Measurements from ENCODE around the gene LRRC25.
"Not testable (repeated sequence)": the region's sequence is repeated elsewhere in the genome, so short reads cannot be mapped to it uniquely, and the experiment has no call there.

The LRRC25 gene

DNA sequence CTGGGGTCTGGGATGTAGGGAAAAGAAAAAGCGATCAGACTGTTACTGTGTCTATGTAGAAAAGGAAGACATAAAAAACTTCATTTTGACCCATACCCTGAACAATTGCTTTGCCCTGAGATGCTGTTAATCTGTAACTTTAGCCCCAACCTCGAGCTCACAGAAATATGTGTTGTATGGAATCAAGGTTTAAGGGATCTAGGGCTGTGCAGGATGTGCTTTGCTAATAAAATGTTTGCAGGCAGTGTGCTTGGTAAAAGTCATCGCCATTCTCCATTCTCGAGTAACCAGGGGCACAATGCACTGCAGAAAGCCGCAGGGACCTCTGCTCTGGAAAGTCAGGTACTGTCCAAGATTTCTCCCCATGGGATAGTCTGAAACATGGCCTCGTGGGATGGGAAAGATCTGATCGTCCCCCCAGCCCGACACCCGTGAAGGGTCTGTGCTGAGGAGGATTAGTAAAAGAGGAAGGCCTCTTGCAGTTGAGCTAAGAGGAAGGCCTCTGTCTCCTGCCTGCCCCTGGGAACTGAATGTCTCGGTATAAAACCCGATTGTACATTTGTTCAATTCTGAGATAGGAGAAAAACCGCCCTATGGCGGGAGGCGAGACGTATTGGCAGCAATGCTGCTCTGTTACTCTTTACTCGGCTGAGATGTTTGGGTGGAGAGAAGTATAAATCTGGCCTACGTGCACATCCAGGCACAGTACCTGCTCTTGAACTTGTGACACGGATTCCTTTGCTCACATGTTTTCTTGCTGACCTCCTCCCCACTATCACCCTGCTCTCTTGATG, 5.2 kb upstream of the LRRC25 start:
- DNase-seq (ENCODE audit: low spot score), result not testable (repeated sequence)

DNA sequence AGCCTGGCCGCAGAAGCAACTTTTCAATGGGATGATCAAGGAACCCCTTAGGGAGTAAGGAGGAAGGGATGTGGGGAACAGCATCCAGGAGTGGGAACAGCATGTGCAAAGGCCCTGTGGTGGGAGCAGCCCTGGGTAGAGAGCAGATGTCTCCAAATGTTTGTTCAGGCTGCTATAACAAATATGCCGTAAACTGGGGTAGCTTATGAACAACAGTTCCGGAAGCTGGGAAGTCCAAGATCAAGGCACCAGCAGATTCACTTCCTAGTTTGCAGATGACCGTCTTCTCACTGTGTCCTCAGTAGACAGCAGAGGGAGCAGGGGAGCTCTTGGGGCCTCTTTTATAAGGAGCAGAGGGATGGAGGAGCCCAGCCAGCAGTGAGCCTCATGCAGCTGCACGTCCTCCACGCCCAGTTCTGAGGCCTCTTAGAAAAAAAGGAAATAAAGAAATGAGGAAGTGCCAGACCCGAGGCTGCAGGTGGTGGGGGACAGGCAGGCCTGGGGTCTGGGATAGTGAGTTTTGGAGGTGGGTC, 4.2 kb upstream of the LRRC25 start:
- DNase-seq (ENCODE audit: low spot score), result no peak

DNA sequence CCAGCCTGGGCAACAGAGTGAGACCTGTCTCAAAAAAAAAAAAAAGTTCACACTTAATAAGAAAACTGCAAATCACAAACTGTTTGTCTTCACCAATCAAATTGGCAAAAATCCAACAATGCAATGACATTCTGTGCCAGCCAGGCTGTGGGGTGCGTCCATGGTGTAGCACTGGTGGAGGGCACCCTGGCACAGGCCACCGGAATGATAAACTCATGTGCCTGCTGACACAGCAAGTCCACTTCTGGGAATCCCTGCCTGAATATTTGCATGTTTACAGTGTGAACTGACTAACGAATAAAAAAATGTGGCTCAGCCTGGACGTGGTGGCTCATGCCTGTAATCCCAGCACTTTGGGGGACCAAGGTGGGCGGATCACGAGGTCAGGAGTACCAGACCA, 1.6 kb upstream of the LRRC25 start:
- no peak for DNase-seq (ENCODE audit: low spot score)

DNA sequence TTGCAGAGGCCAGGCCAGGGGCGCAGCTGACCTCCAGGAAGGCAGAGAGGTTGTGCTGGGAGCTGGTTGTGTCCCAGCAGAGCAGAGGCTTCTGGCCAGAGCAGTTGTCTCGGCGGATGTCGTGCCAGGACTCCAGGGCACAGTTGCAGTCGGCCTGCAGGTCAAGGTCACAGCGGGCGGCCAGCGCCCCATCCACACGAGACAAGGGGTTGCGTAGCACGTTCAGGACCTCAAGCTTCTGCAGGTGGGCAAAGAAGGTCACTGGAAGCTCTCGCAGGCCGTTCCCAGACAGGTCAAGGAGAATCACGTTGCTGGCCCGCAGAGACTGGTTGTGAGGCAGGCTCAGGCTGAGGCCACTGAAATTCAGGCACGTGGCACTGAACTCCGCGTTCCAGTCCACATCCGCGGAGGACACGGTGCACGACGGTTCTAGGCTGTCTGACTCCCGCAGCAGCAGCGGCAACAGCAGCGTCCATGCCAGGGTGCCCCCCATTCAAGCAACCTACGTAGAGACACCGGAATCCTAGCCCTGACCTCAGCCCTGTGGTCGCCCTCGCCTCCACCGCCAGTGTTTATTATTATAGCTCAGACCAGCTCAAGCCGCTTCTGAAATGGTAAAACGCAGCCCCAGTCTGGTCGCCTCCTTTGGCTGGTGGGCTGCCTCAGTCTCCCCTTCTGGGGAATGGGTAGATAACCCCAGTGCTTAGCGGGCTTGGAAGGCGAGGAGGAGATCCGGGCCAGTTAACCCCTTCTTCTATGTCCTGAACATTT, 766 bp downstream of the LRRC25 start:
- no peak for DNase-seq (ENCODE audit: low spot score)

DNA sequence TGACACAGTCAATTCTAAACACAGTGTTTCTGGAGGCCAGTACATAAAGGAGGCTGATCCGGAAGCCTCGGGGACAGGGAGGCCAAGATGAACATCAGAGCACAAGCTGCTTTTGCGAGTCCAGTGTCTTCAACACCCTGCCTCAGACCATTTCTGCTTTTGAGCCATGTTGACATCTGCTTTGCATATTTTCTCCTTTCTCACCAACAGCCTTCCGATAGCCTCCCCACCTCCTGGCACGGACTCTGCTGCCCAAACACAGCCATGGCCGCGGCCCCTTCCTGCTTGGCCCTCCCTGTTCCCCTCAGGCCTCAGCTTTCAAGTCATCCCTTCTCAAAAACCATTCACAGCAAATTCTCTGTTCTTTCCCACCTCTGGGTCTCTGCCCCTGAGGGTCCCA, 3.6 kb downstream of the LRRC25 start:
- DNase-seq (ENCODE audit: low spot score), result no peak

DNA sequence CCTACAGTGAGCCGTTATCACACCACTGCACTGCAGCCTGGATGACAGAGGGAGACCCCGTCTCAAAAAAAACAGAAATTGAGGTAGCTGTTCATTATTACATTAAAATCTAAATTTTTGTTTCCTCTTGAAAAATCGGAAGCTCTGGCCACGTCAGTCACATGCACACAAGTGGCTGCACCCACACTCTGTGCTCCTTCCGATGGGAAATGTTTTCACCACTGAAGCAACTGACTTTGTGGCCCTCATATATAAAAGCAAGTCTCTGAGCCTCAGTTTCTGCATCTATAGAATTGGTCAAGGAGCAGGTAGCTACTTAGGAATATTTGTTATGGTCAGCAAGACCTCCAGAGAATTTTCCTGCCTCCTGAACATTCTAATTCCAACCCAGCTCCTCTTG, 4.5 kb downstream of the LRRC25 start:
- no peak for DNase-seq (ENCODE audit: low spot score)

DNA sequence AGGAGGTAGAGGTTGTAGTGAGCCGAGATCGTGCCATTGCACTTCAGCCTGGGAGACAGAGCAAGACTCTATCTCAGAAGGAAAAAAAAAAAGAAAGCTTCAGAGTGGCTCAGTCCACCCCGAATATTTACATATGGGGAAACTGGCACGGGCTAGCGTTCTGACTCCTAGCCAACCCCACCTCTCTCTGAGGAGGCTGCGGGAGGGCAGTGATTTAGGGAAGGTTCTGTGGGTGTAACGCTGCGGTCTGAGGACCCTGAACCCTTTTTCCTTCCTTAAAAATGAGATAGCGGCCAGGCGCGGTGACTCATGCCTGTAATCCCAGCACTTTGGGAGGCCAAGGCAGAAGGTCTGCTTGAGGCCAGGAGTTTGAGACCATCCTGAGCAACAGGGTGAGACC, 5.0 kb downstream of the LRRC25 start:
- DNase-seq (ENCODE audit: low spot score), result no peak

DNA sequence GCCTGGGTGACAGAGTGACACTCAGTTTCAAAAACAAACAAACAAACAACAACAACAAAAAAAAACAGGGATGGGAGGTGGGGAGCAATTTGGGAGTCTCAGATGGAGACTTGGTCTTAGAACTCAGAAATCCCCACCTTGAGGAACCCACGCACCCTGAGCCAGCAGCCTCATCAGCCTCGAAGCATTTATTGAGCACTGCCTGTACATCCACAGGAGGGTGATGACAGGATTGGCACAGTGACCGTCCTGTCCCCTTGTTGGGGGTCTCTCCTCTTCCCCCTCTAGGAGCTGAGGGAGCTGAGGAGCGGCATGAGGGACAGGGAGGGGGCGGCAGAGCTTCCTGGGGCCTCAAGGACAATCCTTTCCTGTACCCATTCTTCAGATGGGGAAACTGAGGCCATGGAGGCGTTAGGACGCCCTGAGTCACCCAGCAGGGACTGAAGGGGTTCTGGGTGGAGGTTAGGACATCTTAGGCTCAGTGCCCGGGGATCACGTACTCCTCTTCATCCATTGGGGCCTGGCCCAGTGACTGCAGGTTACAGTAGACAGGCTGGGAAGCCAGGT, 5.8 kb downstream of the LRRC25 start:
- no peak for DNase-seq (ENCODE audit: low spot score)

DNA sequence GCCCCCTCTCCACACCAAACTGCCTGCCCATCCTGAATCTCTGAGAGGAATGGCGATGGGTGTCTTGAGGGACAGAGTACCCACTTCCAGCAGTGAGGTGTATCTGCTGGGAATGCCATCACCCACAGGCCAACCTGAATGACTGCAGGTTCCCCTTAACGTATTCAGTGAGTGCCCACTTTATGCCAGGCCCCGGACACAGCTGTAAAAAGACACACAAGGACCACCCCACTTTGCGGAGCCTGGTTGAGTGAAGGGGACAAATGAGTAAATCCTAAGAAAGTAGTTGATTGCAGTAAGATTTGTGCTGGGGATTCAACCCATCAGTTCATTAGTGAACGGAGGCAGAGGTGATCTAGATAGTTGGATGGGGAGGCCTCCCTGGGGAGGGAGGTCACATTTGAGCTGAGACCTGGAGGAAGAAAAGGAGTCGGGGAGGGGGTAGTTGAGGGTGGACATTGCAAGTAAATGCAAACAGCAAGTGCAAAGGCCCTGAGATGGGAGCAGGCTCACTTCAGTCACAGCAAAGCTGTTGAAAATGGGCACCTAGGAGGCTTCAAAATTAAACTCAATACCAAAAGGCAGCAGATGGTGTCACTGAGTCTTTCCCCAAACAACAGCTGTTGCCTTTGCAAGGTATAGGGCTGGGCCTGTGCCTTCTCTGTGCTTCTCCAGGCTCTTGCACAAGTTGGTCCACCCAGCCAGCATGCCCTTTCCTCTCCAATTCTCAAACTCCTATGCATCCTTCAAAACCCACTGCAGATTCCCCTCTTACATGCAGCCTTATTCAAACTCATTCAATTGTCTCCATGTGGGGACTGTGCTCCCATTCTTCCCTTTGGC, 7.1 kb downstream of the LRRC25 start:
- no peak for DNase-seq (ENCODE audit: low spot score)

DNA sequence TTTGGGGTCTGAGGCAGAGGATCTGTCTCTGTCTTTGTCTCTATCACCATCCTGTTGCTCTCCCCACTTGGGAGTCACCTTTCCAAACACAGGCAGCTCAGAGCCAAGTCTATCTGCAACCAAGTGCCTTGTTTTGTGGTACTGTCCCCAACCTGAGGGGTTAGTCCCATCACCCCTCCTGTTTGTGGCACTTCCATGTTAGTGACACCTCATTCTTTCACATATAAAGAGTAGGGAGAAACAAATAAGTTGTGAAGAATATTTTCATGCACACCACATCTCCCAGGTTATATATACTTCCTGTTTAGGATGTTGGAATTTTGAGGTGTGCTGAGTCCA, 7.7 kb downstream of the LRRC25 start:
- no peak for DNase-seq (ENCODE audit: low spot score)

DNA sequence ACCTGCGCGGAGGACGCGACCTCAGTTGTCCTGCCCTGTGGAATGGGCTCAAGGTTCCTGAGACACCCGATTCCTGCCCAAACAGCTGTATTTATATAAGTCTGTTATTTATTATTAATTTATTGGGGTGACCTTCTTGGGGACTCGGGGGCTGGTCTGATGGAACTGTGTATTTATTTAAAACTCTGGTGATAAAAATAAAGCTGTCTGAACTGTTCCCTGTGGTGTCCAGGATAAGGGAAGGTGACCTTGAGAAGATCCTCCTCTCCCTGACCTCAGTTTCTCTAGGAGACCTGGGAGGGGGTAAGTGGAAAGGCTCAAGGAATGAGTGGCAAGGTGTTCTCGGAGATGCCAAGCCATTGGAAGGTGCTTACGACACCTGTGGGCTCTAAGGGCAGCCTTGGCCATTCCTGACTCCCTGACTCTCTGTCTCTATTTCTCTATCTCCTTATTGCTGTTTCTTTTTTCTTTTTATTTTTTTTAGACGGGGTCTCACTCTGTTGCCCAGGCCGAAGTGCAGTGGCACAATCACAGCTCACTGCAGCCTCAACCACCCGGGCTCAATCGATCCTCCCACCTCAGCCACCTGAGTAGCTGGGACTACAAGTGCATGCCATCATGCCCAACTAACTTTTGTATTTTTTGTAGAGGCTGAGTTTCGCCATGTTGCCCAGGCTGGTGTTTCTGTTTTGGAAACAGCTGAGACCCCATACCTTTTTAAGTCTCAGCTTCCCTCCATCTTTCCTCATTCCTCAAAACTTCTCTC, 8.3 kb downstream of the LRRC25 start:
- no peak for DNase-seq (ENCODE audit: low spot score)

DNA sequence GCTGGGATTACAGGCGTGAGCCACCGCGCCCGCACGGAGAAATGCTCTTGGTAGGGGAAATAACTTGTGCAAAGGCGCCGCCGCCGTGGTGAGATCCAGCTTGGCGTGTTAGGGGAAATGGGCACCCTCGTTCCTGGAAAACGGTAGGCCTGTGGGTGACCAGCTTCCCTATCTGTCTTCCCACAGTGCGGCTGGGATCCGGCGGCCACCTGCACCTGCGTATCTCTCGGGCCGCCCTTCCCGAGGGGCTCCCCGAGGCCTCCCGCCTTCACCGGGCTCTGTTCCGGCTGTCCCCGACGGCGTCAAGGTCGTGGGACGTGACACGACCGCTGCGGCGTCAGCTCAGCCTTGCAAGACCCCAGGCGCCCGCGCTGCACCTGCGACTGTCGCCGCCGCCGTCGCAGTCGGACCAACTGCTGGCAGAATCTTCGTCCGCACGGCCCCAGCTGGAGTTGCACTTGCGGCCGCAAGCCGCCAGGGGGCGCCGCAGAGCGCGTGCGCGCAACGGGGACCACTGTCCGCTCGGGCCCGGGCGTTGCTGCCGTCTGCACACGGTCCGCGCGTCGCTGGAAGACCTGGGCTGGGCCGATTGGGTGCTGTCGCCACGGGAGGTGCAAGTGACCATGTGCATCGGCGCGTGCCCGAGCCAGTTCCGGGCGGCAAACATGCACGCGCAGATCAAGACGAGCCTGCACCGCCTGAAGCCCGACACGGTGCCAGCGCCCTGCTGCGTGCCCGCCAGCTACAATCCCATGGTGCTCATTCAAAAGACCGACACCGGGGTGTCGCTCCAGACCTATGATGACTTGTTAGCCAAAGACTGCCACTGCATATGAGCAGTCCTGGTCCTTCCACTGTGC, 9.1 kb downstream of the LRRC25 start:
- DNase-seq (ENCODE audit: low spot score), result peak; percentile 83

DNA sequence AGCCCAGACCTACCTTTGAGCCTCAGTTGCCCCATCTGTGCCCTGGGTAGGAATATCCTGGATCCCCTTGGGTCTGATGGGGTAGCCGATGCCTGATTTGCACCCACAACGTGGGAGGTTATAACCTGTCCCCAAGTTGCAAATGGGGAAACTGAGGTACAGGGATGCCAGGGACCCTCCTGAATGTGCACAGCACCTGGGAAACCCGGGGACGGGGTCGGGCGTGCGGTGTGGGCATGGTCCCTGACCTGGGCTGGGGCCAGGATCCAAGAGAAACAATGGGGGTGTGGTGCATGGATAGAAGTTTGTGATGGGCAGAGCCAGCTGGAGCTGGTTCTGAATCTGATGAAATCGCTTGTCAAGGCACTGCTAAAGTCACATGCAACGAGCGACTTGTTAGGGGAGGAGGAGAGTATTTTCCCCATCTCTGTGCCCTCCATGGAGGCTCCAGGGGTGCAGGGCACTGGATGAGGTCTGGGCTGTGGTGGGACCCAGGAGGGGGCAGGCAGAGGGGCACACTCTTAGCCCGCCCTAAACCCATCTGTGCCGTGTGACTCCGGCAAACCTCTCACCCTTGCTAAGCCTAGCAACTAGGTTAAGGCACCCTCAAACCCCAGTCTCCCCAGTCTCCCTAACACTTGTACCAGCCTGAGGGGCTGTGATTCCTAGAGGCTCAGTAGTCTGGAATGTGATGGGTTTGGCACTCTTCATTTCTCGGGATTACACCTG, 10.7 kb downstream of the LRRC25 start:
- no peak for DNase-seq (ENCODE audit: low spot score)

DNA sequence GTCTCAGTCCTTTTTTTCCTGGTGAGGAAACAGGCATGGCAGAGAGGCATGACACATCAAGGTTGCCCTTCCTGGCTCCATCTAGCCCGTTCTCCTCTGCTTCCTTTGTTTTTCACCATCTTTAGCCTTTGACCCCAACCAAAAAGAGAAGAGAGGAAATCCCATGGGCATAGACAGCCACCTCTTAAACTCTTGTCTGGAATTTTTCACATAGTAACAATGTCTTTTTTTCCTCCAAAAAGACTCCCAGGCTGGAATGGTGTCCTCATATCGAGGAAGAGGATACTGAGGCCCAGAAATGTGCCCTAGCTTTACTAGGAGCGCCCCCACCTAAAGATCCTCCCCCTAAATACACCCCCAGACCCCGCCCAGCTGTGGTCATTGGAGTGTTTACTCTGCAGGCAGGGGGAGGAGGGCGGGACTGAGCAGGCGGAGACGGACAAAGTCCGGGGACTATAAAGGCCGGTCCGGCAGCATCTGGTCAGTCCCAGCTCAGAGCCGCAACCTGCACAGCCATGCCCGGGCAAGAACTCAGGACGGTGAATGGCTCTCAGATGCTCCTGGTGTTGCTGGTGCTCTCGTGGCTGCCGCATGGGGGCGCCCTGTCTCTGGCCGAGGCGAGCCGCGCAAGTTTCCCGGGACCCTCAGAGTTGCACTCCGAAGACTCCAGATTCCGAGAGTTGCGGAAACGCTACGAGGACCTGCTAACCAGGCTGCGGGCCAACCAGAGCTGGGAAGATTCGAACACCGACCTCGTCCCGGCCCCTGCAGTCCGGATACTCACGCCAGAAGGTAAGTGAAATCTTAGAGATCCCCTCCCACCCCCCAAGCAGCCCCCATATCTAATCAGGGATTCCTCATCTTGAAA, 11.5 kb downstream of the LRRC25 start, which contains the start of gene GDF15:
Gene GDF15 (plus strand): TSS at position 484 of the 868 bp plus-strand sequence. CDS start 32 bp downstream, at position 516.
- DNase-seq (ENCODE audit: low spot score), result no peak

DNA sequence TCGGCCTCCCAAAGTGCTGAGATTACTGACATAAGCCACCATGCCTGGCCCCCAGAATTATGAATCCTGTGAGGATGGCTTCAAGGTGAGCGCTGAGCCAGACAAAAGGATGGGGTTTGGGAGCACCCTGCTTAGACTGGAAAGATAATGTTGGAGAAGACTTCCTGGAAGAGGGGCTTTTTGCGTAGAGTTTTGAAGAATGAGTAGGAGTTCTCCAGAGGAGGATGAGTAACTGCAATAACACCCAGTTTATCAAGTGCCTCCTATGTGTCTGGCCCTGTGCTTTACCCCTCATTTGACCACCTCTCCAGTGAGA, 12.1 kb downstream of the LRRC25 start:
- DNase-seq (ENCODE audit: low spot score), result no peak

DNA sequence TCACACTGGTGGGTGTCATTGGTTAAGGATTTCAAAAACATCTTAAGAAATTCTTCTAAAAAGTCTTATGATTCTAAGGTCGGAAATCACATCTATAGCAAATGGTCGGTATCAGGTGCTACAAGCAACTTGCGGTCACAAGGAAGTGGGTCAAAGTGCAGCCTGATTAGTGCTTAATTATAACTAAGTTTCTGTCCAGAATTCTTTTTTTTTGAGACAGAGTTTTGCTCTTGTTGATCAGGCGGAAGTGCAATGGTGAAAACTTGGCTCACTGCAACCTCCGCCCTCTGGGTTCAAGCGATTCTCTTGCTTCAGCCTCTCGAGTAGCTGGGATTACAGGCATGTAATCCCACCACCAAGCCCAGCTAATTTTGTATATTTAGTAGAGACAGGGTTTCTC, 12.6 kb downstream of the LRRC25 start:
- DNase-seq (ENCODE audit: low spot score), result no peak

DNA sequence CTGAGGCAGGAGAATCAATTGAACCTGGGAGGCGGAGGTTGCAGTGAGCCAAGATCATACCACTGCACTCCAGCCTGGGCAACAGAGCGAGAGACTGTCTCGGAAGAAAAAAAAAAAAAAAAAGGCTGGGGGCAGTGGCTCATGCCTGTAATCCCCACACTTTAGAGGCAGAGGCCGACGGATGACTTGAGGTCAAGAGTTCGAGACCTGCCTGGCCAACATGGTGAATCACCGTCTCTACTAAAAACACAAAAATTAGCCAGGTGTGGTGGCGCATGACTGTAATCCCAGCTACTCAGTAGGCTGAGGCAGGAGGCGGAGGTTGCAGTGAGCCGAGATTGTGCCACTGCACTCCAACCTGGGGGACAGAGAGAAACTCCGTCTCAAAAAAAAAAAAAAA, 13.8 kb downstream of the LRRC25 start:
- DNase-seq (ENCODE audit: low spot score), result not testable (repeated sequence)

DNA sequence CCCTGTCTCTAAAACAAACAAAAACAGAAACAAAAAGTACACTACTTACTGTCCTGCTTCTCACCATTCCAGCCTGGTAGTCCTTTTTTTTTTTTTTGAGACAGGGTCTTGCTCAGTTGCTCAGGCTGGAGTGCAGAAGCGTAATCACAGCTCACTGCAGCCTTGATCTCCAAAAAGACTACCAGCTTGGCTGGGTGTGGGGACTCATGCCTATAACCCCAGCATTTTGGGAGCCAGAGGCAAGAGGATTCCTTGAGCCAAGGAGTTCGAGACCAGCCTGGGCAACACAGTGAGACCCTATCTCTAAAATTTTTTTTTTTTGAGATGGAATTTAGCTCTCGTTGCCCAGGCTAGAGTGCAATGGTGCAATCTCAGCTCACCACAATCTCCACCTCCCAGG, 16.6 kb downstream of the LRRC25 start:
- no peak for DNase-seq (ENCODE audit: low spot score)

Data from CD4-positive, alpha-beta T cell treated with Interleukin-15 for 4 hours (primary cell).